H1 (cell line): ENCODE measurements around the gene DYRK1A. TPM values are rescaled to one million over a fixed set of nuclear protein-coding genes. Genes with fewer than 3 reads are reported as not detected.

Experiments
- BCL11A ChIP-seq, 2 experiments: IDR thresholded peaks; one replicate each; pipeline ENCODE4 v1.6.1; 2011; ENCODE audit warnings: low read depth in 2 of 2, low read length in 2 of 2, mild to moderate bottlenecking in 2 of 2
- CEBPB ChIP-seq: IDR thresholded peaks from 2 replicates; pipeline ENCODE4 v1.6.1; 2012; ENCODE audit warnings: low read depth, low read length
- EGR1 ChIP-seq: IDR thresholded peaks from 2 replicates; pipeline ENCODE4 v1.6.1; 2011; ENCODE audit warnings: low read depth, low read length, borderline replicate concordance
- RAD21 ChIP-seq, 2 experiments: IDR thresholded peaks in 1 of 2; conservative IDR thresholded peaks in 1 of 2; 2 replicates each; pipeline ENCODE4 v1.6.1; 2011; ENCODE audit warnings: low read depth in 2 of 2, low read length in 2 of 2, improper control_type of control experiment in 1 of 2, inconsistent platforms in 1 of 2, mild to moderate bottlenecking in 1 of 2, moderate library complexity in 1 of 2
- RXRA ChIP-seq: IDR thresholded peaks from 2 replicates; pipeline ENCODE4 v1.6.1; 2011; ENCODE audit warnings: low read depth, mild to moderate bottlenecking, low read length, moderate library complexity; ENCODE audit not compliant: insufficient read depth
- SRF ChIP-seq: IDR thresholded peaks from 2 replicates; pipeline ENCODE4 v1.6.1; 2011; ENCODE audit warnings: mild to moderate bottlenecking, low read depth, low read length, moderate library complexity
- ZNF274 ChIP-seq: IDR thresholded peaks from 2 replicates; pipeline ENCODE4 v1.7.0; 2012; ENCODE audit warnings: low read length, borderline replicate concordance; ENCODE audit errors: extremely low read depth
- polyA plus RNA-seq, 7 experiments: library from polyadenylated mRNA; depleted of rRNA in 3 of 7; stranded (reverse) in 5 of 7; unstranded in 2 of 7; fragments of >200 nt in 5 of 7; fragments of 200-250 nt in 2 of 7; gene quantifications; 1 replicate in 5 of 7; 2 replicates in 1 of 7; 4 replicates in 1 of 7; pipeline versions ENCODE4 v1.2.1 to v1.2.3, GENCODE V29; 2011 to 2013; ENCODE audit warnings: missing spikeins in 2 of 7, mixed read lengths in 2 of 7
- total RNA-seq: library from RNA; stranded (reverse); fragmentation: NEBNext Ultra II Directional; extraction: Animal tissue kit (Norgen Biotek cat#: 25700); gene quantifications from 2 replicates; pipeline ENCODE4 v1.2.1, GENCODE V29; 2021

DYRK1A gene
- total and polyA plus RNA-seq, 2 of the 8 experiments (the other 6 are each of a cell fraction or from before 2014, with no cell fraction given) = 61.1 to 62.2 TPM

GRCh38 chr21:37528150-37528937 is 161.8 kb downstream of the DYRK1A start (continued):
- TF ChIP-seq EGR1 (no peak), RAD21 (IDR thresholded peaks at IDR 0.05 in 1 of 2, conservative IDR thresholded peaks at IDR 0.05 in 1 of 2; ENCODE audit: low read depth in 2 of 2, low read length in 2 of 2) (peak; percentile 3 to 43; a peak in 2 of 4 replicates), SRF (no peak), RXRA (no peak), BCL11A (IDR thresholded peaks at IDR 0.05; ENCODE audit: low read depth in 2 of 2, low read length in 2 of 2) (no peak), ZNF274 (no peak), CEBPB (no peak)
